Tibial nerve (tissue), 4 donors: ENCODE results near the gene SMARCD3.

Experiments used
- EP300 ChIP-seq, 2 donors: sonication (generic); formaldehyde crosslinking; IDR thresholded peaks; one replicate each; pipeline ENCODE4 v1.6.1; 2017; ENCODE audit warnings: antibody characterized with exemption in 2 of 2, mild to moderate bottlenecking in 1 of 2
- POLR2A ChIP-seq, 2 donors: fragments of 450-650 bp; IDR thresholded peaks; one replicate each; pipeline ENCODE4 v1.6.1; 2017; ENCODE audit warnings: antibody characterized with exemption in 2 of 2, mild to moderate bottlenecking in 2 of 2, moderate library complexity in 2 of 2
- TF ChIP-seq, protein P1 (sequence below), 5 experiments: fragments of 200-600 bp in 3 of 5; fragments of 450-650 bp in 2 of 5; sonication (generic) in 3 of 5; IDR thresholded peaks; one replicate each; pipeline ENCODE4 v1.5.1; 2016 to 2019; ENCODE audit warnings: antibody characterized with exemption in 5 of 5, mild to moderate bottlenecking in 3 of 5, moderate library complexity in 2 of 5

DNA sequence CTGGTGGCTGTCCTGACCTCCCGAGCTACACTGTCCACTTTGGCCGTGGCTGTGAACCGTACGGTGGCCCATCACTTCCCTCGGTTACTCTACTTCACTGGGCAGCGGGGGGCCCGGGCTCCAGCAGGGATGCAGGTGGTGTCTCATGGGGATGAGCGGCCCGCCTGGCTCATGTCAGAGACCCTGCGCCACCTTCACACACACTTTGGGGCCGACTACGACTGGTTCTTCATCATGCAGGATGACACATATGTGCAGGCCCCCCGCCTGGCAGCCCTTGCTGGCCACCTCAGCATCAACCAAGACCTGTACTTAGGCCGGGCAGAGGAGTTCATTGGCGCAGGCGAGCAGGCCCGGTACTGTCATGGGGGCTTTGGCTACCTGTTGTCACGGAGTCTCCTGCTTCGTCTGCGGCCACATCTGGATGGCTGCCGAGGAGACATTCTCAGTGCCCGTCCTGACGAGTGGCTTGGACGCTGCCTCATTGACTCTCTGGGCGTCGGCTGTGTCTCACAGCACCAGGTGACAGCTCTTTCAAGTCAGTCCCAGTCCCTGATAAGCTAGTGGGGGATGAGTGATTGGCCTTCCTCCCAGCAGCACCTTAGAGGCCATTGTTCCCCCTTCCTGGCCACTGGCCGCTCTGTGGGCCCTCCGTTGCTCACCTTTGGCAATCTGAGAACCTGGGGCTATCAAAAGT is 13.3 kb downstream of the SMARCD3 start:
- TF ChIP-seq POLR2A (IDR thresholded peaks at IDR 0.05) (no peak), EP300 (IDR thresholded peaks at IDR 0.05) (no peak)
- TF ChIP-seq, protein P1, sequence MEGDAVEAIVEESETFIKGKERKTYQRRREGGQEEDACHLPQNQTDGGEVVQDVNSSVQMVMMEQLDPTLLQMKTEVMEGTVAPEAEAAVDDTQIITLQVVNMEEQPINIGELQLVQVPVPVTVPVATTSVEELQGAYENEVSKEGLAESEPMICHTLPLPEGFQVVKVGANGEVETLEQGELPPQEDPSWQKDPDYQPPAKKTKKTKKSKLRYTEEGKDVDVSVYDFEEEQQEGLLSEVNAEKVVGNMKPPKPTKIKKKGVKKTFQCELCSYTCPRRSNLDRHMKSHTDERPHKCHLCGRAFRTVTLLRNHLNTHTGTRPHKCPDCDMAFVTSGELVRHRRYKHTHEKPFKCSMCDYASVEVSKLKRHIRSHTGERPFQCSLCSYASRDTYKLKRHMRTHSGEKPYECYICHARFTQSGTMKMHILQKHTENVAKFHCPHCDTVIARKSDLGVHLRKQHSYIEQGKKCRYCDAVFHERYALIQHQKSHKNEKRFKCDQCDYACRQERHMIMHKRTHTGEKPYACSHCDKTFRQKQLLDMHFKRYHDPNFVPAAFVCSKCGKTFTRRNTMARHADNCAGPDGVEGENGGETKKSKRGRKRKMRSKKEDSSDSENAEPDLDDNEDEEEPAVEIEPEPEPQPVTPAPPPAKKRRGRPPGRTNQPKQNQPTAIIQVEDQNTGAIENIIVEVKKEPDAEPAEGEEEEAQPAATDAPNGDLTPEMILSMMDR (IDR thresholded peaks at IDR 0.05): no peak
